Liver (tissue), 9 donors: ENCODE data around the gene ANKRD13D. TPM values are rescaled to one million over a fixed set of nuclear protein-coding genes. Genes with fewer than 3 reads are reported as not detected.

Source experiments
- DNase-seq: peaks from one replicate; pipeline ENCODE4 v3.0.0-alpha.2; 2017; ENCODE audit warnings: low spot score
- H3K27ac ChIP-seq, 2 donors: one replicate each; pipeline ENCODE4 v1.7.0; 2013; ENCODE audit warnings: inconsistent platforms in 2 of 2, low read length in 2 of 2, control low read depth in 1 of 2, low read depth in 1 of 2, mild to moderate bottlenecking in 1 of 2
- H3K27me3 ChIP-seq, 4 donors: one replicate each; pipeline versions ENCODE4 v1.6.1 to v1.7.0; 2013; ENCODE audit warnings: low read length in 3 of 4, inconsistent platforms in 1 of 4, mild to moderate bottlenecking in 1 of 4, moderate library complexity in 1 of 4; ENCODE audit not compliant: control insufficient read depth in 4 of 4, insufficient read depth in 4 of 4
- H3K36me3 ChIP-seq, 4 donors: one replicate each; pipeline versions ENCODE4 v1.6.1 to v1.7.0; 2013; ENCODE audit warnings: low read length in 3 of 4, mild to moderate bottlenecking in 3 of 4, low read depth in 1 of 4, moderate library complexity in 1 of 4; ENCODE audit not compliant: control insufficient read depth in 4 of 4, insufficient read depth in 3 of 4
- H3K4me1 ChIP-seq, 4 donors: one replicate each; pipeline versions ENCODE4 v1.6.1 to v1.7.0; 2013; ENCODE audit warnings: low read length in 3 of 4, mild to moderate bottlenecking in 3 of 4, moderate library complexity in 1 of 4; ENCODE audit not compliant: control insufficient read depth in 4 of 4, insufficient read depth in 4 of 4
- H3K4me3 ChIP-seq, 3 donors: one replicate each; pipeline versions ENCODE4 v1.6.1 to v1.7.0; 2013; ENCODE audit warnings: low read length in 3 of 3, control low read depth in 1 of 3, low read depth in 1 of 3, mild to moderate bottlenecking in 1 of 3
- H3K9ac ChIP-seq, 2 donors: one replicate each; pipeline ENCODE4 v1.7.0; 2013; ENCODE audit warnings: low read length in 2 of 2, mild to moderate bottlenecking in 2 of 2, moderate library complexity in 2 of 2, control low read depth in 1 of 2, low read depth in 1 of 2
- H3K9me3 ChIP-seq, 4 donors: one replicate each; pipeline versions ENCODE4 v1.6.1 to v1.7.0; 2013; ENCODE audit warnings: low read length in 3 of 4; ENCODE audit not compliant: control insufficient read depth in 4 of 4
- CTCF ChIP-seq: fragments of 150-350 bp; IDR thresholded peaks from 2 replicates; pipeline ENCODE4 v1.5.1; 2017; ENCODE audit warnings: improper control_type of control experiment, low read depth, low read length; ENCODE audit not compliant: missing input control
- EGR1 ChIP-seq, 2 donors: IDR thresholded peaks; 2 replicates each; pipeline ENCODE4 v1.6.1; 2016 to 2018; ENCODE audit warnings: antibody characterized with exemption in 2 of 2, low read depth in 2 of 2
- FOXA1 ChIP-seq: IDR thresholded peaks from 2 replicates; pipeline ENCODE4 v1.6.1; 2016; ENCODE audit warnings: antibody characterized with exemption
- FOXA2 ChIP-seq: IDR thresholded peaks from 2 replicates; pipeline ENCODE4 v1.6.1; 2016; ENCODE audit warnings: antibody characterized with exemption
- GABPA ChIP-seq, 2 donors: IDR thresholded peaks in 1 of 2; conservative IDR thresholded peaks in 1 of 2; 2 replicates each; pipeline ENCODE4 v1.6.1; 2016; ENCODE audit warnings: antibody characterized with exemption in 2 of 2, mild to moderate bottlenecking in 1 of 2, moderate library complexity in 1 of 2
- HNF4A ChIP-seq, 2 donors: conservative IDR thresholded peaks; 2 replicates each; pipeline ENCODE4 v1.6.1; 2016; ENCODE audit warnings: antibody characterized with exemption in 2 of 2, mild to moderate bottlenecking in 2 of 2
- HNF4G ChIP-seq: IDR thresholded peaks from 2 replicates; pipeline ENCODE4 v1.6.1; 2016; ENCODE audit warnings: antibody characterized with exemption
- JUND ChIP-seq, 2 donors: IDR thresholded peaks; 2 replicates each; pipeline ENCODE4 v1.6.1; 2016; ENCODE audit warnings: antibody characterized with exemption in 2 of 2
- MAX ChIP-seq: IDR thresholded peaks from 2 replicates; pipeline ENCODE4 v1.6.1; 2016; ENCODE audit warnings: antibody characterized with exemption
- NR2F2 ChIP-seq: IDR thresholded peaks from 2 replicates; pipeline ENCODE4 v1.6.1; 2016; ENCODE audit warnings: antibody characterized with exemption
- RAD21 ChIP-seq, 2 donors: IDR thresholded peaks; 2 replicates each; pipeline ENCODE4 v1.6.1; 2016; ENCODE audit warnings: antibody characterized with exemption in 2 of 2, mild to moderate bottlenecking in 2 of 2
- REST ChIP-seq: IDR thresholded peaks from 2 replicates; pipeline ENCODE4 v1.6.1; 2016; ENCODE audit warnings: antibody characterized with exemption, mild to moderate bottlenecking
- RXRA ChIP-seq, 2 donors: IDR thresholded peaks; 2 replicates each; pipeline ENCODE4 v1.6.1; 2017 to 2018; ENCODE audit warnings: antibody characterized with exemption in 2 of 2, mild to moderate bottlenecking in 1 of 2
- SP1 ChIP-seq: IDR thresholded peaks from 2 replicates; pipeline ENCODE4 v1.6.1; 2018; ENCODE audit warnings: antibody characterized with exemption, mild to moderate bottlenecking
- TAF1 ChIP-seq: conservative IDR thresholded peaks from 2 replicates; pipeline ENCODE4 v1.6.1; 2016; ENCODE audit warnings: antibody characterized with exemption, mild to moderate bottlenecking
- YY1 ChIP-seq: IDR thresholded peaks from 2 replicates; pipeline ENCODE4 v1.6.1; 2016; ENCODE audit warnings: antibody characterized with exemption, mild to moderate bottlenecking
- WGBS: extraction: QIAGEN DNeasy Blood & Tissue Kit; methylation state at CpG from one replicate; pipeline ENCODE4 v1.1.7; 2013; 5-methylcytosine and 5-hydroxymethylcytosine counted together
- polyA plus RNA-seq, 2 donors: library from polyadenylated mRNA; stranded (reverse) in 1 of 2; unstranded in 1 of 2; fragments of 200-250 nt in 1 of 2; fragments of >200 nt in 1 of 2; fragmentation: Nextera tagmentation in 1 of 2; extraction: Ambion mirVana in 1 of 2; gene quantifications; one replicate each; pipeline versions ENCODE4 v1.2.1 to v1.2.3, GENCODE V29; 2013 to 2015
- total RNA-seq, 2 donors: library from RNA; depleted of rRNA; stranded (reverse); fragments of >200 nt; gene quantifications; one replicate each; pipeline ENCODE4 v1.2.3, GENCODE V29; 2014
- TF ChIP-seq, protein P1 (sequence below): IDR thresholded peaks from 2 replicates; pipeline ENCODE4 v1.6.1; 2016; ENCODE audit warnings: antibody characterized with exemption
- TF ChIP-seq, protein P2 (sequence below): IDR thresholded peaks from 2 replicates; pipeline ENCODE4 v1.6.1; 2016; ENCODE audit warnings: antibody characterized with exemption
- donor health status: healthy.
- donor health status: healthy.
- donor health status: healthy.
- donor health status: healthy.
- donor health status: healthy.

ANKRD13D gene
- total and polyA plus RNA-seq, 4 donors = 5.5 to 15.0 (median 5.9) TPM

GRCh38 chr11:67304511-67305113 lies 15.5 kb downstream of the ANKRD13D start:
- Histone ChIP-seq H3K27ac (no peak overlapping the region), H3K36me3 (peaks cover 6 to 26% (median 11%) of the 10 kb centered on the region in 4 donors), H3K27me3 (no peaks in the 10 kb centered on the region), H3K9ac (peak overlapping the region in 1 of 2 donors; percentile 50), H3K4me1 (peaks cover 13 to 35% (median 20%) of the 10 kb centered on the region in 4 donors), H3K9me3 (no peaks in the 10 kb centered on the region), H3K4me3 (peak overlapping the region in 2 of 3 donors; percentile 83 to 88)
- TF ChIP-seq JUND (IDR thresholded peaks at IDR 0.05) (no peak), YY1 (no peak), SP1 (no peak), EGR1 (IDR thresholded peaks at IDR 0.05; ENCODE audit: low read depth in 2 of 2) (no peak), FOXA2 (no peak), TAF1 (no peak), CTCF (no peak), FOXA1 (no peak), GABPA (IDR thresholded peaks at IDR 0.05 in 1 of 2, conservative IDR thresholded peaks at IDR 0.05 in 1 of 2) (no peak), NR2F2 (no peak), RXRA (IDR thresholded peaks at IDR 0.05) (no peak), RAD21 (IDR thresholded peaks at IDR 0.05) (no peak), HNF4G (no peak), MAX (no peak), REST (no peak), HNF4A (conservative IDR thresholded peaks at IDR 0.05) (no peak)
- TF ChIP-seq, protein P1, sequence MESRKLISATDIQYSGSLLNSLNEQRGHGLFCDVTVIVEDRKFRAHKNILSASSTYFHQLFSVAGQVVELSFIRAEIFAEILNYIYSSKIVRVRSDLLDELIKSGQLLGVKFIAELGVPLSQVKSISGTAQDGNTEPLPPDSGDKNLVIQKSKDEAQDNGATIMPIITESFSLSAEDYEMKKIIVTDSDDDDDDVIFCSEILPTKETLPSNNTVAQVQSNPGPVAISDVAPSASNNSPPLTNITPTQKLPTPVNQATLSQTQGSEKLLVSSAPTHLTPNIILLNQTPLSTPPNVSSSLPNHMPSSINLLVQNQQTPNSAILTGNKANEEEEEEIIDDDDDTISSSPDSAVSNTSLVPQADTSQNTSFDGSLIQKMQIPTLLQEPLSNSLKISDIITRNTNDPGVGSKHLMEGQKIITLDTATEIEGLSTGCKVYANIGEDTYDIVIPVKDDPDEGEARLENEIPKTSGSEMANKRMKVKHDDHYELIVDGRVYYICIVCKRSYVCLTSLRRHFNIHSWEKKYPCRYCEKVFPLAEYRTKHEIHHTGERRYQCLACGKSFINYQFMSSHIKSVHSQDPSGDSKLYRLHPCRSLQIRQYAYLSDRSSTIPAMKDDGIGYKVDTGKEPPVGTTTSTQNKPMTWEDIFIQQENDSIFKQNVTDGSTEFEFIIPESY = no peak
- TF ChIP-seq, protein P2, sequence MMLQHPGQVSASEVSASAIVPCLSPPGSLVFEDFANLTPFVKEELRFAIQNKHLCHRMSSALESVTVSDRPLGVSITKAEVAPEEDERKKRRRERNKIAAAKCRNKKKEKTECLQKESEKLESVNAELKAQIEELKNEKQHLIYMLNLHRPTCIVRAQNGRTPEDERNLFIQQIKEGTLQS = no peak
- 87% methylated on average over 14 of the region's 14 CpGs for WGBS
- no peak for DNase-seq
